Nephron (organoid): ENCODE measurements around the gene PRF1.

Experiments used
- H3K27ac Mint-ChIP-seq, 3 experiments: 2 replicates each; pipeline ENCODE4 v1.8.0; 2020; ENCODE audit warnings: mixed read lengths in 3 of 3, mild to moderate bottlenecking in 2 of 3, moderate library complexity in 1 of 3
- H3K27me3 Mint-ChIP-seq: 2 replicates; pipeline ENCODE4 v1.8.0; 2021; ENCODE audit warnings: low read depth, mild to moderate bottlenecking, moderate library complexity, mixed read lengths
- H3K36me3 Mint-ChIP-seq: 2 replicates; pipeline ENCODE4 v1.8.0; 2020; ENCODE audit warnings: low read depth, mixed read lengths
- H3K4me1 Mint-ChIP-seq: 2 replicates; pipeline ENCODE4 v1.8.0; 2020; ENCODE audit warnings: mixed read lengths
- H3K4me3 Mint-ChIP-seq, 3 experiments: 2 replicates each; pipeline ENCODE4 v1.8.0; 2020; ENCODE audit warnings: mild to moderate bottlenecking in 3 of 3, mixed read lengths in 3 of 3, moderate library complexity in 2 of 3
- H3K9me3 Mint-ChIP-seq: 2 replicates; pipeline ENCODE4 v1.8.0; 2020; ENCODE audit warnings: mixed read lengths
- CTCF ChIP-seq, 3 experiments: fragments of 200-600 bp; sonication (generic); IDR thresholded peaks; one replicate each; pipeline ENCODE4 v1.5.0; 2021; ENCODE audit warnings: antibody characterized with exemption in 3 of 3; ENCODE audit not compliant: unreplicated experiment in 3 of 3

The PRF1 gene

GRCh38 chr10:70566515-70567290 is 35.8 kb downstream of the PRF1 start:
- no peak overlapping the region for H3K27ac Mint-ChIP-seq
- H3K36me3 Mint-ChIP-seq, result no peaks in the 10 kb centered on the region
- H3K4me1 Mint-ChIP-seq, result peaks cover 17% of the 10 kb centered on the region
- H3K9me3 Mint-ChIP-seq, result no peaks in the 10 kb centered on the region
- H3K4me3 Mint-ChIP-seq, result no peak overlapping the region
- no peak for TF ChIP-seq CTCF (IDR thresholded peaks at IDR 0.05; ENCODE audit: unreplicated experiment in 3 of 3)
- H3K27me3 Mint-ChIP-seq, result peaks cover 4% of the 10 kb centered on the region

DNA sequence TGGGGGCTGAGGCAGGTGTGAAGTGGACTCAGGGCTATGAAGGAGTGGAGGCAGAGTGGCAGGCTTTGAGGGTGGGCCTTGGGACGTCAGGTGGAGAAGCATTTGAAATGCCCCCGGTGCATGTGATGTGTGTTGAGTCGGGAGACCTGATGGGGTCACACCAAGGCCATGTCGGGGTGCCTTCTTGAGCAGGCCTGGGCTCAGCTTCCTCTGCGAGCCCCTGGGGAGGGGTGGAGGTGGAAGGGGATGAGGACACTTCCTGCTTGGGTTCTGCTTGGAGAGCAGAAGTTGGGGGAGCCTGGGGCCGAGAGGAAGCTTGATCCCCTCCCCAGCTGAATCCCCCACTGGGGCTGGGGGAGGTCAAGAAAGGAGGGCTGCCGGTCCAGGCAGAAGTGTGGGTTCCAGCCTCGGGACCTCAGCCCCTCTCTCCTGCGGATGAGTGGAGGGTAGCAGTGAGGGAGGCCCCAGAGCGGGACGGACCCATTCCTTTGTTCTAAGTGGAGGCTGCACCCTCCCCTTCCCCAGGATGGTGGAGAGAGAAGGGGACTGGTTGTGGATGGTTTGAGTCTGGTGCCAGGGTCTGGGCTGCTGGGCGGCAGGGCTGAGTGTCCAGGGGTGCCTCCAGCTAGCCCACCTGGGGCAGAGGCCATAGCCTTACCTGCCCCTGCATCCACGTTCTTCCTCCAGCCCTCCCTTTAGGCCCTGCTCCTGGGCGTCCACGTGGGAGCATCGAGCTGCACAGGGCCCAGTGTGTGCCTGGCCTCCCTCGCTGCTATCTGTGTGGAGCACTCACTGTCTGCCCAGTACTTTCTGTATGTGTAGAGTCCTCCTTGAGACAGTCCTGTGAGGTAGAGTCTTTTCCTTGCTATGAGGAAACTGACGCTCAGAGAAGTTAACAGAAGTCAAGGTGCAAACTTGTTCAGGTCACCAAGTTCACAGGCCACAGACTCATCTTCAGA is 36.7 kb downstream of the PRF1 start:
- no peak for TF ChIP-seq CTCF (IDR thresholded peaks at IDR 0.05; ENCODE audit: unreplicated experiment in 3 of 3)
- no peaks in the 10 kb centered on the region for H3K9me3 Mint-ChIP-seq

DNA sequence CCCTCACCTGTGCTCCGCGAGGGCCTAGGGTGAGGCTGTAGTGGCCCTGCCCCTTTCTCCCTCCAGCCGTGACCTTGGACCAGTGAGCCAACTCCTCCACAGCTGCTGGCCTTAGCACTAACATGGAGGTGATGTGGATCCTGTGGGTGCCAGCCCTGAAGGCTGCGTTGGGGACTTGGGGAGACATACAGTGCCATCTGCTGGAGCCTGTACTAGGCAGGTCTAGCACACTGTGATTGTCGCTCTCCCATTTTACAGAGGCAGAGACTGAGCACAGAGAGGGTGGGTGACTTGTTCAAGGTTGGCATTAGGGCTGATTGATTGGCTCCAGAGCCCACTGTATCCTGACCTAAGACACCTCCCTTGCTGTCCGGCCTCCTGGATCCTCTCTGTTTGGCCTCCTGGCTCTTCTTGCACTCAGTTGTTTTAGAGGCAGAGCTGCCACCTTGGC is 37.6 kb downstream of the PRF1 start:
- H3K27me3 Mint-ChIP-seq, result peaks cover 4% of the 10 kb centered on the region
- peaks cover 30% of the 10 kb centered on the region for H3K4me1 Mint-ChIP-seq
- H3K36me3 Mint-ChIP-seq, result no peaks in the 10 kb centered on the region
- H3K4me3 Mint-ChIP-seq, result no peak overlapping the region
- no peaks in the 10 kb centered on the region for H3K9me3 Mint-ChIP-seq
- peak overlapping the region in 1 of 3 experiments; percentile 15 for H3K27ac Mint-ChIP-seq
- TF ChIP-seq CTCF (IDR thresholded peaks at IDR 0.05; ENCODE audit: unreplicated experiment in 3 of 3), result no peak

More for the DNA sequence above, 36.7 kb downstream of the PRF1 start:
- no peak overlapping the region for H3K4me3 Mint-ChIP-seq
- peaks cover 4% of the 10 kb centered on the region for H3K27me3 Mint-ChIP-seq
- peaks cover 25% of the 10 kb centered on the region for H3K4me1 Mint-ChIP-seq
- H3K36me3 Mint-ChIP-seq, result no peaks in the 10 kb centered on the region
- H3K27ac Mint-ChIP-seq, result peak overlapping the region in 1 of 3 experiments; percentile 15

- Mint-ChIP-seq H3K4me3 (no peak overlapping the region), H3K27ac (no peak overlapping the region), H3K36me3 (no peaks in the 10 kb centered on the region), H3K9me3 (no peaks in the 10 kb centered on the region), H3K4me1 (peaks cover 37% of the 10 kb centered on the region), H3K27me3 (peaks cover 4% of the 10 kb centered on the region)
- TF ChIP-seq CTCF (IDR thresholded peaks at IDR 0.05; ENCODE audit: unreplicated experiment in 3 of 3), result no peak
Observed at GRCh38 chr10:70564113-70564725, 38.3 kb downstream of the PRF1 start.

- Mint-ChIP-seq H3K9me3 (no peaks in the 10 kb centered on the region), H3K27me3 (peaks cover 5% of the 10 kb centered on the region), H3K36me3 (no peaks in the 10 kb centered on the region), H3K4me1 (peaks cover 47% of the 10 kb centered on the region), H3K4me3 (no peak overlapping the region), H3K27ac (peak overlapping the region in 2 of 3 experiments; percentile 22 to 53)
- no peak for TF ChIP-seq CTCF (IDR thresholded peaks at IDR 0.05; ENCODE audit: unreplicated experiment in 3 of 3)
Observed at GRCh38 chr10:70563230-70563629, 39.3 kb downstream of the PRF1 start.
